IPS DF 4.7 (cell line): ENCODE data around the gene DAPK2.
"Not testable (repeated sequence)": the region's sequence is repeated elsewhere in the genome, so short reads cannot be mapped to it uniquely, and the experiment has no call there.

Experiments
- DNase-seq: peaks from one replicate; pipeline ENCODE4 v3.0.0-alpha.2; 2013; ENCODE audit warnings: low spot score; ENCODE audit errors: extremely low read depth

Gene DAPK2

DNA sequence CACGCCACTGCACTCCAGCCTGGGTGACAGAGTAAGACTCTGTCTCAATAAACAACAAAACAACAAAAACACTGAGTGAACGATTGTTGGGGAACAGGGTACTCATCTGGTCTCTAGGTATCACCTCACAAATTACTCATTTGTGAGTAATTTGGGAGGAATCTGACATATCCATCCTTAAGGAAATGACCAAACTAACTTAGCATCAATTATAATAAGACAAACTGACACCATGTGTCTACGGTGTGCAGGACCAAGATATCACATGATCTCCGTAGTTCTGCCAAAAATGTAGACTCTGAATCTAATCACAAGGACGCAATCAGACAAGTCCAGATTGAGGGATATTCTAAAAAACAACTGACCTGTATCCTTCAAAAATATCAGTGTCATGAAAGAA lies 12.0 kb upstream of the DAPK2 start:
- DNase-seq, result no peak

DNA sequence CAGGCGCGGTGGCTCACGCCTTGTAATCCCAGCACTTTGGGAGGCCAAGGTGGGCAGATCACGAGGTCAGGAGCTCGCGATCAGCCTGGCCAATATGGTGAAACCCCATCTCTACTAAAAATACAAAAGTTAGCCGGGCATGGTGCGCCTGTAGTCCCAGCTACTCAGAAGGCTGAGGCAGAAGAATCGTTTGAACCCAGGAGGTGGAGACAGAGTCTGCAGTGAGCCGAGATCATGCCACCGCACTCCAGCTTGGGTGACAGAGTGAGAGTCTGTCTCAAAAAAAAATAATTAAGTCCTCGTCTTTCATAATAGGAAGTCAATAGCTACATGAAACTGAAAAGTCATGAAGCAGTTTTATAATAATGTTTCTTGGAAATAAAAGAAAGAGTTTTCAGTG lies 7.4 kb upstream of the DAPK2 start:
- not testable (repeated sequence) for DNase-seq

GRCh38 chr15:64052925-64053491 lies 6.7 kb upstream of the DAPK2 start:
- no peak for DNase-seq

DNA sequence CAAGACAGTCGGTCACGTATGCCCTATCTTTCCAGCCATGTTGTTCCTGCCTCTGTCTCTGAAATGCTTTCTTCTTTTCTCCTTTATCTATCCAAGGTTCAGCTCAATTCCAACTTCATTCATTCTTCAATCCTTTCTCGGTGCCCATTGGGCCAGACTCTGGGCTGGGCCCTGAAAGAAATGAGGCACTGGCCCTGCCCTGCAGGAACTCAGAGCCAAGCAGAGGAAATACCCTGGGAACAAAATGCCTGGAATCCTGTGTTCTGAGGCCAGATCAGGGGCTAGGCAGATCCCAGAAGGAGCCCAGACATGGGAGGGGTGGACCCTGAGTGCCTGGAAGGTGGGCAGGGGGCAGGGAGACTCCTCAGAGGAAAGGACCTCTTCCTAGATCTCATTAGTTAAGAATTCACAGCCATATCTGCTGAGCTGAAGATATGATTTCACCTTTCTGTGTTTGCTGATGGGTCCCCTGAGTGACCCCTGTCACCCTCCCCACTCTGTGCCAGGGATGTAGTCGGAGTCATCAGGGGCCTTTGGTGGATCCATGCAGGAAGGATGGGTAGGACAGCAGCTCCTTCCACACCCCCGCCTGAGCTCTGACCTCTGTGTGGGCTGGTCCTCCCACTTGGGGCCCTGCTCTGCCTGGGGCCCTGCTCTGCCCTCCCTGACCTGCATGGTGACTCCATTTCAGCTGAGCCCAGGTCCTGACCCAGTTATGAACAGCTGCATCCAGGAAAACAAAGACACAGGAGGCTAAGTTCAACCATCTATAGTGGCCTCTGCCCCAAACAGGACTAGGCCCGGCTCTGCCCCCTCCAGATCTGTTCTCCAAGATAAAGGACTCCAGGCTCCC lies 5.3 kb upstream of the DAPK2 start:
- DNase-seq, result no peak

DNA sequence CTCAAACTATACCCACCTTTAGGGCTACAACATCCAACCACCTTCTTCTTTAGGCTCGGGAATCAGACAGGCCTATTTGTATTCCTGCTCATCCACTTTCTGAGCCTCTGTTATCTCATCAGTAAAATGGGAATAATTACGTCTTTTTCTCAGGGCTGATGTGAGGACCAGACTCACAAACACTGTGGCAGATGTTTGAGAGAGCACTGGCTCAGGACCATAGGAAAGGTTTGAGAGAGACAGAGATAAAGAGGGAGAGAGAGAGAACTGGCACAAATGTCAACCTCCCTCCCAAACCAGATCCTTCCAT lies 4.8 kb upstream of the DAPK2 start:
- DNase-seq, result no peak

GRCh38 chr15:64050281-64051092 lies 4.2 kb upstream of the DAPK2 start:
- DNase-seq, result no peak

GRCh38 chr15:64048781-64049460 lies 2.6 kb upstream of the DAPK2 start:
- DNase-seq, result no peak

GRCh38 chr15:64045774-64046420 lies 388 bp downstream of the DAPK2 start:
- no peak for DNase-seq

GRCh38 chr15:64045101-64045435 lies 1.2 kb downstream of the DAPK2 start:
- DNase-seq, result no peak

DNA sequence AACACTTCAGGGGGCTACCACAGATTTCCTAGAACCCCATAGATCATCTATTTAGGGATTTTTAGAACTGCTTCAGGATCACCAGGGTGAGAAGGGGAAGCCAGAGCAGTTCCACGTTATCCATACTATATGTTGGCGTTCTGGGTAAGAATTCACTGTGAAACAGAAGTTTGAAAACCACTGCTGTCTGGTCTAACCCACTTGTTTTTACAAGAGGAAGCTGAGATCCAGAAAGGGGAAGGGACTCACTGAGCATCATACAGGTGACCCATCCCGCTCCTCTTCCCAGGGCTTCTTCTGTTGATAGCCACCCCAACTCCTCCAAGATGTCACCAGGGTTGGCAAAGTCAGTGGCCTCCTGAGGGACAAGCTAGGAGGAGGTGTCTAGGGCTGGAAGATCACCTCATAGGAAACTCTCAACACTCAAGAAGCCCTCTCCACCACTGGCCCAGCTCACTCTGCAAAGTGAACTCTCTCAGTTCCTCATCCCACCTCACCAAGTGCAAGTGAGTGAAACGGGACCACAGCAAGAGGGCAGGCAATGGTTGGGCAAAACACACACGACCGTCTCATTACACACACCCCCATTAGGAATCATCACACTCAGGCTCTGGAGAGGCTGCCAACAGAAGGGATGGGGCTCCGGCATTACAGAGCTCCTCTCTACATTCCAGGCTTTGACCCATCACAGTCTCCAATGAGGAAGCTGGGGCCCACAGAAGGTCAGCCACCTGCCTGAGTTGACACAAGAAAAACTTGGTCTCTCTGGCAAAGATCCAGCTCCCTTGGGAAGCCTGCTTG lies 1.8 kb downstream of the DAPK2 start:
- DNase-seq, result no peak

DNA sequence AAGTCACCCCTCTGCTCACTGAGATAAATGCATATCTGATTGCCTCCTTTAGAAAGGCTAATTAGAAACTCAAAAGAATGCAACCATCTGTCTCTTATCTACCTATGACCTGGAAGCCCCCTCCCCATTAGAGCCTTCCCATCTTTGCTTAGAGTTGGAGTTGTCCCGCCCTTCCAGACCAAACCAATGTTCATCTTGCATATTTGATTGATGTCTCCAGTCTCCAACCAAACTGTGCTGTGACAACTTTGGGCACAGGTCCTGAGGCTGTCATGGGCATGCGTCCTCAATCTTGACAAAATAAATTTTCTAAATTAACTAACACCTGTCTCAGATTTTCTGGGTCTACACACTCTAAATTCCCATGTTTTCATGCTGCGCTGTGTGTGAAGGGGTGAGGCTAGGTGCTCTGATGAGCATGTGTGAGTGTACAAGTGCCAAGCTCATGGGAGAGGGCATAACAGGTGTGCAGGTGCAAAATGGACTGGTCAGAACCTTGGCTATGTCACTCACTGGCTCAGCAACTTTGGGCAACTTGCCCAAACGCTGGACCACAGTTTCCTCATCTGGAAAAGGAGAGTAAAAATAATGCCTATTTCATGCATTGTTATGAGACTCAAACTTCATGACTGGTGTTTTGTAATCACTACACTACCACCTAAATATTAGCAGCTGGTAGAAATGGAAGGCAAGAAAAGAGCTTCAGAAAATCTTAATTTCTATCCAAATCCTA lies 7.2 kb downstream of the DAPK2 start:
- DNase-seq, result no peak

DNA sequence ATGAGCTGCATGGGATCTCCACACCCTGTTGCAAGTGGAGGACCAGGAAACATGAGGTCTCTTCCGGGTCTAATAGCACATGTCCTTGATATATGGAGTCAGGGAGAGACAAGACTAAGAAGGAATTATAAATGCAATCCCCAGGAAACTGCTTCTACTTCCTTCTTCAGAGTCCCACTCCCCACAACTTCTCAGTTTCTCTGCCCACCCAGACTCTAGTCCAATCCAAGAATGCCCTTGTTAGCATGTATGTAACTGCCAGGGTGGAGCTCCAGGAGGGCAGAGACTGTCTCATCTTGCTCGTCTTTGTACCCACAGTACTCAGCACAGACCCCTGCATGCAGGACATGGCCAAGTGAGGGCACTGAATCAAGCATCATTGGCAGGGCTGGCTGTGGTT lies 8.3 kb downstream of the DAPK2 start:
- DNase-seq, result no peak

DNA sequence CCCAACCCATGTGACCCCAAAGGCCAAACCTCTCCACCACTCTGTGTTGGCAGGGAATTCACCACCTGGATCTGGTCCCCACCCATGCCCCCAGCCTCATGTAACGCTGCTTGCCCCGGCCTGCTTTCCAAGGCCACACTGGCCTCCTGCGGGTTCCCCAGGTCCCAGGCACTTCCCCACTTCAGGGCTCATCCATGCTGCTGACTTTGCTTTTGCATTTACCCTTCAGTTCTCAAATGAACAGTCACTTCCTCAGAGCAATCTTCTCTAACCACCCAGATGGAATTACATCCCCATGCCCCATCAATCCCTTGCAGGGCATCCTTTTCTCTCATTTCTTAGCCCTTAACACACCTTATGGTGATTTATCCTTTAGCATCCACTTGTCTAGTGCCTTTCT lies 9.2 kb downstream of the DAPK2 start:
- DNase-seq, result no peak

DNA sequence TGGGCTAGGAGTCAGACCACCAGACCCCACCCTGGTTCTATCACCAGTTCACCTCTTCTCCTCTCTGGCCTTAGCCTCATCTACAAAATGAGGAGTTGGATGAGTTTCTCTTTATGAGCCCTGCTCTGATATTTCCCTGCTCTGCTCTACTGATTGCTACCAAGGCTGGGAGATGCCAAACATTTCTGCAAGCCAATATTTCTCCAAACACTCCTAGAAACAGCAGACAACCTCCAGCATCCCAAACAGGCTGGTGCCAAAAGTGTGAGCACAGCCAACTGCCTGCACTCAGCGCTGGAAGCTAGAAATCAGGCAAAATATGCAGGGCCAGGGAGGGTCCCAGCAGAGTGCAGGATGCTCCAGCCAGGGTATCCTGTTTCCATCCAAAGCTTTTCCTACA lies 10.8 kb downstream of the DAPK2 start:
- no peak for DNase-seq

GRCh38 chr15:64034519-64034918 lies 11.8 kb downstream of the DAPK2 start:
- DNase-seq, result no peak

DNA sequence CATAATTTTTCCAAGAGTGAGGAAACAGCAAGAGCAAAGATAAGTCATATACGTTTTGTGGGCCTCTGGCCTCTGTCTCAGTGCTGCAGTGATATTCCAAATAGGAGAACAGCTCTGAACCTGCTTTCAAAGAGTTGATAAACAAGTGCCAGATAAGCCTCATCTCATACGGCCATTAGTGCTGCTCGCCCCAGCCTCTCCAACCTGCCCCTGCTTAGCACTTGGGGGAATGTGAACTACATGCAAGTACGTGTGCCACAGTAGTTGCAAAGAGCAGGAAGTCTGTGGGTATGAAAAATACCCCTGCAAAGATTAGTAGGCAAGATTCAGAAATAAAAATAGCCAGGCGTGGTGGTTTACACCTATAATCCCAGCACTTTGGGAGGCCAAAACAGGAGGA lies 14.0 kb downstream of the DAPK2 start:
- DNase-seq, result no peak

GRCh38 chr15:64030123-64030522 lies 16.2 kb downstream of the DAPK2 start:
- no peak for DNase-seq

- no peak for DNase-seq
Observed at GRCh38 chr15:64029633-64030032, 16.7 kb downstream of the DAPK2 start.

- DNase-seq, result no peak
Observed at GRCh38 chr15:64029110-64029509, 17.2 kb downstream of the DAPK2 start.

GRCh38 chr15:64026591-64026990 lies 19.7 kb downstream of the DAPK2 start:
- no peak for DNase-seq
